Measurements from ENCODE around the gene EPB41L4A. TPM values are rescaled to one million over a fixed set of nuclear protein-coding genes. Genes with fewer than 3 reads are reported as not detected.

The EPB41L4A gene
- total RNA-seq, 1 donor from 2014 or later, result 6.7 TPM

DNA sequence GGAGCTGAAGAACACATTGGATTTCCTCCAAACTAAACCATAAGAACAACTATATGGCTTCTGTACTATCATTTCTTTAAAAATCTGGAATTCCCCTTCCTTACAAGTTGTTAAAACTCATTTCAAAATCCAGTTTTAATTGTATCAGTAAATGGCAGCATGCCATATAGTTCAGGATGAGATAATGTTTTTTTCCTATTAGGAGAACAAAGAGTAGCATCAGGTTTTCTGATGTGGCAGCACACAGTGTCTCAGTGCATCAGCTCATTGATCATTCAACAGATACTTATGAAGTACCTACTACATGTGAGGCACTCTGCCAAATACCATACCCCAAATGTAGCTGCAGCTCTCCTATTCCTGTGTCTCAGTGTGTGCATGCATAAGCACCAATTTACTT, 161.1 kb downstream of the EPB41L4A start:
- no peak for DNase-seq (ENCODE audit: low read depth)
- no peak overlapping the region for H3K4me3 ChIP-seq (ENCODE audit: low read depth, low read length)
- TF ChIP-seq, protein P1, sequence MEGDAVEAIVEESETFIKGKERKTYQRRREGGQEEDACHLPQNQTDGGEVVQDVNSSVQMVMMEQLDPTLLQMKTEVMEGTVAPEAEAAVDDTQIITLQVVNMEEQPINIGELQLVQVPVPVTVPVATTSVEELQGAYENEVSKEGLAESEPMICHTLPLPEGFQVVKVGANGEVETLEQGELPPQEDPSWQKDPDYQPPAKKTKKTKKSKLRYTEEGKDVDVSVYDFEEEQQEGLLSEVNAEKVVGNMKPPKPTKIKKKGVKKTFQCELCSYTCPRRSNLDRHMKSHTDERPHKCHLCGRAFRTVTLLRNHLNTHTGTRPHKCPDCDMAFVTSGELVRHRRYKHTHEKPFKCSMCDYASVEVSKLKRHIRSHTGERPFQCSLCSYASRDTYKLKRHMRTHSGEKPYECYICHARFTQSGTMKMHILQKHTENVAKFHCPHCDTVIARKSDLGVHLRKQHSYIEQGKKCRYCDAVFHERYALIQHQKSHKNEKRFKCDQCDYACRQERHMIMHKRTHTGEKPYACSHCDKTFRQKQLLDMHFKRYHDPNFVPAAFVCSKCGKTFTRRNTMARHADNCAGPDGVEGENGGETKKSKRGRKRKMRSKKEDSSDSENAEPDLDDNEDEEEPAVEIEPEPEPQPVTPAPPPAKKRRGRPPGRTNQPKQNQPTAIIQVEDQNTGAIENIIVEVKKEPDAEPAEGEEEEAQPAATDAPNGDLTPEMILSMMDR (conservative IDR thresholded peaks at IDR 0.05; ENCODE audit: low read depth, low read length), result no peak

DNA sequence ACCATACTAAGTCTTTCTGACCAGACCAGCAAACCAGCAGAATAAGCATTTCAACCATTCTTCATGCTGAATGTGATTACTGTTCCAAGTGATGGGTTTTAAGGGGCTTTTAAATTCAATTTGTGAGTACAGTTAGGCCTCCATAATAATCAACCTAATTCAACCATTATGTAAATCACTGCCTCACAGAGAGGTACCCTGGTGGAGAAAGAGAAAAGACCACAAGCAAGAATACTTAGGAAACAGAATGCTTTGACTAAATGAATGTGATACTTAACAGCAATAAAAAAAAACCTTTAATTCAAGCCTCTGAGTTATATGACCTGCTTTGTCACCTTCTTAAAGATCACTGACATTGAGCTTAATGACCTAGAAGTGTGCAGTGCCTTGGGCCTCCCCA, 162.1 kb downstream of the EPB41L4A start:
- TF ChIP-seq, protein P1 (conservative IDR thresholded peaks at IDR 0.05; ENCODE audit: low read depth, low read length), result no peak
- H3K4me3 ChIP-seq (ENCODE audit: low read depth, low read length), result no peak overlapping the region
- no peak for DNase-seq (ENCODE audit: low read depth)

DNA sequence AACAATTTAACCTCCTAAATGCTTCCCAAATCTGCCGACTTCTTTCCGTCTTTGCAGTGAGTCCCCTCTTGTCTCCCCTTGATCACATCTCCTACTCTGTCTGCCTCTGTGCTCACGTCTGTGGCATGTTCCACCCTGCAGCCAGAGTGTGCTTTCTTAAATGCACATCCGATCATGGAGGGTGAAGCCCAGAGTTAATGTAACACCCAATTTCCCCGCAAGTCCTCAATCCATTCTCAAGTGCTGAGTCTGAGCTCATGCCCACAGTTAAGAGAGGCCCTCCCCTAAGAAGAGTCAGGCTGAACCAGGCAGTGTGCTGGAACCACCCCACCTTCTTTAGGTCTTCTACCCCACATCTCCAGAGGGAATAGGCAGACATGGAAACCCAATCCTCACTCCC, 164.8 kb downstream of the EPB41L4A start:
- TF ChIP-seq, protein P1 (conservative IDR thresholded peaks at IDR 0.05; ENCODE audit: low read depth, low read length), result no peak
- no peak for DNase-seq (ENCODE audit: low read depth)
- H3K4me3 ChIP-seq (ENCODE audit: low read depth, low read length), result no peak overlapping the region

DNA sequence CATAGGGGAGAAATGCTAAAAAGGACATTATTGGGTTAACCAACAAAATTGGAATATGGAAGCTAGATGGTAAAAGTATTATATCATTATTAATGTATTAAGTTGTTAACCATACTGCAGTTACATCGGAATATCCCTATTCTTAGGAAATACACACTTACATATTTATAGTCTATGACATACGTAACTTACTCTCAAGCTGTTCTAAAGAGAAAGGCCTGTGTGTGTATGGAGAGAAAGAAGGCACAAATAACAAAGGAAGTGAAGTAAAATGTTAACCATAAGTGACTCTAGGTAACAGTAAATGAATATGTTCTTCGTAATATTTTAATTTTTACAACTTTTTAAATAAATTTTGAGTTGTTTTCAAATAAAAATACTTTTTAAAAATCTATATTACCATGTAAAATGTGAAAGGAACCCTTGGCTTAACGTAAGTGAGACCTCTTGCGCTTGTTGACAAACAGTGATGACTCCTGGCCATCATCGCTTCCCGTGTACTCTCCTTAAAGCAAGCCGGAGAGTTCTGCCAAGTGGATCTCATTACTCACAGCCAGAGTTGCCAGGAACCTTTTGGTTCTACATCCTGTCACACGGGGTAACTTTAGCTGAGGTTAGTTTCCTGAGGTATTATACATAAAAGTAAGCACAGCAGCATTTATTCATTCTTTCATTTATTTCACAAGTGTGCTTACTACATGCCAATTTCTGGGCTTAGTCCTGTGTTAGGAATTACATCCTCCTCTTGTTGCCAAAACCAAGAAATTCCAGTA, 165.4 kb downstream of the EPB41L4A start:
- no peak overlapping the region for H3K4me3 ChIP-seq (ENCODE audit: low read depth, low read length)

DNA sequence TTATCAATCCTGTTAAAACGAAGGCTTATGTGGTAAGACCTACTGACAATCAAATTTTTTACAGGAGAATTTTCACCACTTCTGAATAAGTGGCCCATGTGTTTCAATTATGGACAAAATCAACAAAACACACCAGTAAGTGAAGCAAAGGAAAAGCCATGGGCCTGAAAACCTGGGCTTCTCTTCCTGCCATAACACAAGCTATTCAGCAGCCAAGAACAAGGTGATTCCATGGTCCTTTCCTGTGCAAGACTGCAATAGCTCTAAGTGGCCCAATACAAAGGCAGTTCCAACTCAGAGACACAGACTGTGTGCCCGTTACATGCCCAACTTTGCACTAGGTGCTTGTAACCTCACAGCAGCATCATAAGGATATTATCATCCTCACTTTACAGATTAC, 168.5 kb downstream of the EPB41L4A start:
- DNase-seq (ENCODE audit: low read depth), result no peak
- H3K4me3 ChIP-seq (ENCODE audit: low read depth, low read length), result no peak overlapping the region
- TF ChIP-seq, protein P1 (conservative IDR thresholded peaks at IDR 0.05; ENCODE audit: low read depth, low read length), result no peak

More for the DNA sequence above, 165.4 kb downstream of the EPB41L4A start:
- TF ChIP-seq, protein P1 (conservative IDR thresholded peaks at IDR 0.05; ENCODE audit: low read depth, low read length), result no peak
- no peak for DNase-seq (ENCODE audit: low read depth)

DNA sequence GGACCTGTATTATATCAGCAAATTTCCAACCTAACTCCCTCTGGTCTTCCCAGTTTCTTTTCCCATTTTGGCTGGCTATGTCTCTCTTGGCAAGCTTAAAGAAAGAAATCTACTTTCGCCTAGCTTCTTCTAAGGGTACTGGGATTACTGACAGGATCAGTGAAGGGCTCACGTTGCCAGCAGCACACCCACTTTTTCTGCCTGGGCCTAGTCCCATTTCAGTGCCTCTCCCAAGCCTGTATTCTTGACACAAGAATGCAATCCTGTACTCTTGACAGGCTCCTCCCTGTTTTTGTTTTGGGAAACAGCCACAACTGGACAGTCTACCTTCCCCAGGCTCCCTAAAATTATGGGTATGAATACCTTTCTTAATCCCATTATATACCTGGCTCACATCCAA, 170.5 kb downstream of the EPB41L4A start:
- H3K4me3 ChIP-seq (ENCODE audit: low read depth, low read length), result no peak overlapping the region
- no peak for DNase-seq (ENCODE audit: low read depth)
- TF ChIP-seq, protein P1 (conservative IDR thresholded peaks at IDR 0.05; ENCODE audit: low read depth, low read length), result no peak

DNA sequence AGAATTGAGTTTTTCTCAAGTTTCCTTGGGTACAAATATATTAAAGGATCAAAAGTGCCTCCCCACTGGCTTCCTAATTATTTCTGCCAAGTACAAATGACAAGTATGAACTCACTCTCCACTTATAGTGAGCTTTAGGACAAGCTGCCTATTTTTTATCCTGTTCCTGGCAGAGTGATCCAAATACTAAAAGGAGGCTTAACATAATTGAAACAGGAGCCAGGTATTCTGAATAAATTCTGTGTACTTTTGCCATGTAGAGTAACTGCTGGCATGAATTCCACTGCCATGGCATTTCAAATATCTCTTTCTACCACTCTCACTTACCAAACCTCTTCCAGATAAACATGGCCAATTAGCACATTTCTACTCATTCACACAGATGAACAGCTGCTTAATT, 171.1 kb downstream of the EPB41L4A start:
- H3K4me3 ChIP-seq (ENCODE audit: low read depth, low read length), result no peak overlapping the region
- DNase-seq (ENCODE audit: low read depth), result no peak
- TF ChIP-seq, protein P1 (conservative IDR thresholded peaks at IDR 0.05; ENCODE audit: low read depth, low read length), result no peak
